ENCODE results near the gene EPHA6.

- TF ChIP-seq KAT2B (IDR thresholded peaks at IDR 0.05; ENCODE audit: low read depth, low read length) (no peak), CHD1 (IDR thresholded peaks at IDR 0.05; ENCODE audit: low read length) (no peak), CHD2 (IDR thresholded peaks at IDR 0.05; ENCODE audit: low read depth, low read length) (no peak), NRF1 (conservative IDR thresholded peaks at IDR 0.05 in 1 of 2, IDR thresholded peaks at IDR 0.05 in 1 of 2) (no peak), NR2C1 (IDR thresholded peaks at IDR 0.05) (no peak), NR2C1 (tag; IDR thresholded peaks at IDR 0.05) (no peak), TAF1 (IDR thresholded peaks at IDR 0.05; ENCODE audit: control insufficient read depth, extremely low read depth, insufficient read depth, low read length, severe bottlenecking) (no peak), TSHZ1 (CRISPR knock-in tag; IDR thresholded peaks at IDR 0.05) (no peak), CTCF (IDR thresholded peaks at IDR 0.05 in 2 of 3, conservative IDR thresholded peaks at IDR 0.05 in 1 of 3; ENCODE audit: insufficient read depth in 2 of 3, low read depth in 1 of 3, low read length in 3 of 3) (no peak), PHF8 (IDR thresholded peaks at IDR 0.05; ENCODE audit: borderline replicate concordance, low read length) (no peak), THAP12 (CRISPR knock-in tag; IDR thresholded peaks at IDR 0.05) (no peak)
Observed at GRCh38 chr3:97241417-97241816, 427.0 kb downstream of the EPHA6 start.

Data from K562 (cell line).